NCI-H1694 treated with DMSO at 0.1 percent for 48 hours (cell line): ENCODE results near the gene KHDRBS2.
"Not testable (repeated sequence)": the region's sequence is repeated elsewhere in the genome, so short reads cannot be mapped to it uniquely, and the experiment has no call there.

Source experiments
- DNase-seq: peaks from one replicate; lab custom pipeline; 2025; lab: John Stamatoyannopoulos, UW

Gene KHDRBS2

GRCh38 chr6:61857541-61857940 is 428.5 kb downstream of the KHDRBS2 start:
- no peak for DNase-seq

GRCh38 chr6:61841958-61842357 is 444.1 kb downstream of the KHDRBS2 start:
- DNase-seq = no peak

DNA sequence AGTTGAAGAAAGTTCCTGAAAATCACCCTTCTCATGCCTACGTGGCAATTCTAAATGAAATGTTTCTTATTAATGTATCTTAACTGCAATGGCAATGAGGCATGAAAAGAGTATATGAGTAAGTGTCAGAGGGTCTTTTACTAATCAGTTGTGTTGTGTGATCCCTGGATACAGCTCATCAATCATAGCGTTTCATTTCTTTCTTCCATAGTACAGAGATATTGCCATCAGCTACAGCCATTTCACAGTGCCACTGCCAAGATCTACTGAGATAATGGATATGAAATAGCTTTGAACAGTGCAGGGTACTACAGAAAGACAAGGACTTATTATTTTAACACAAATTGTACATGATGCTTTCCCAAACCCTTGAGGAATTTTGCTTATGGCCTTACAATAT is 450.8 kb downstream of the KHDRBS2 start:
- DNase-seq = no peak

- DNase-seq = no peak
Observed at GRCh38 chr6:61833176-61833755, 452.8 kb downstream of the KHDRBS2 start.

GRCh38 chr6:61817716-61818115 is 468.3 kb downstream of the KHDRBS2 start:
- DNase-seq = no peak

GRCh38 chr6:61810047-61810446 is 476.0 kb downstream of the KHDRBS2 start:
- no peak for DNase-seq

DNA sequence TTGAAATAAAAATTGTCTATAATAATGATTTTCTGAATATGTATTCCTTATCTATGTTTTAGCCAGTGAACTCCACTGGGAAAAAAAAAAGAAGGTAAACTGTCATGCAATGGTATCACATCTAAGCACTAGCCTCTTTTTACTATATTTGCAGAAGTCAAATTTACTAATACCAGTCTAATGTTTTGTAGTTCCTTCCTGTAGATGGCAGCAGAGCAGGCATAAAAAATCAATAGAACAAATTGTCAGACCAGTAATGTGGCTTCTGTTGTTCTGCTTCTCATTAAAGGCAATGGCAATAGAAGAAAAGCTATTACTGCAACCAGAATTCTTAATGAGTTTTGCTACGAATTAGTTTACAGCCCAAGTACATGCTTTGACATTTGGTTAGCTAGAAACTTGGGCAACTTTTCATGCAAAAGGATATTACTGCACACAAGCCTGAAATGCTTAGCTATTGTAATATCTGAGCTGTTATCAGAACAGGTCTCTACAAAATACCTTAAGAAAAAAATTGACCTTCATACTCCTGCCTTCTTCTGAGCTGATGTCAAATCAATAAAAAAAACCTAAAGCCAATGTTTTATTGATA is 476.9 kb downstream of the KHDRBS2 start:
- DNase-seq = peak; percentile 12

DNA sequence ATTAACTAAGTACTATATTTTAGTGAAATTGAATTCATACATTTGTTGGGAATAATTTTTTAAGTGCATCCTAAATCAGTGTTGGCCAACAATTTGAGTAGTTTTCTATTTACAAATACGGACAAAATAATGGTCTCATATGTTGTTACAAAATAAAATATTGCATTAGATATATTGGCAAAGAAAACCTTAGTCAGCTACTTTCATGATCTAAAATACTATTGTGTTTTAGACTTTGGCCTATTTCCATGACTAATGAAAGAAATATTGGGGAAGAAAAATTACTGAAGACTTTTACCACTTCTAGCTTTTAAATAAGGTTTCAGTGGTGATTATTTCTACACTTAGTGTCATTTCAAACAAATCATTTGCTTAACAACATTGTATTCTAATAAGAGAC is 498.0 kb downstream of the KHDRBS2 start:
- DNase-seq = no peak

DNA sequence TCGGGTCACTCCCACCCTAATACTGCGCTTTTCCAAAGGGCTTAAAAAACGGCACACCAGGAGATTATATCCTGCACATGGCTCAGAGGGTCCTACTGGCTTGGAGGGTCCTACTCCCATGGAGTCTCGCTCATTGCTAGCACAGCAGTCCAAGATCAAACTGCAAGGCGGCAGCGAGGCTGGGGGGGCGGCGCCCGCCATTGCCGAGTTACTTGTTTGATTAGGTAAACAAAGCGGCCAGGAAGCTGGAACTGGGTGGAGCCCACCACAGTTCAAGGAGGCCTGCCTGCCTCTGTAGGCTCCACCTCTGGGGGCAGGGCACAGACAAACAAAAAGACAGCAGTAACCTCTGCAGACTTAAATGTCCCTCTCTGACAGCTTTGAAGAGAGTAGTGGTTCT is 516.6 kb downstream of the KHDRBS2 start:
- not testable (repeated sequence) for DNase-seq

DNA sequence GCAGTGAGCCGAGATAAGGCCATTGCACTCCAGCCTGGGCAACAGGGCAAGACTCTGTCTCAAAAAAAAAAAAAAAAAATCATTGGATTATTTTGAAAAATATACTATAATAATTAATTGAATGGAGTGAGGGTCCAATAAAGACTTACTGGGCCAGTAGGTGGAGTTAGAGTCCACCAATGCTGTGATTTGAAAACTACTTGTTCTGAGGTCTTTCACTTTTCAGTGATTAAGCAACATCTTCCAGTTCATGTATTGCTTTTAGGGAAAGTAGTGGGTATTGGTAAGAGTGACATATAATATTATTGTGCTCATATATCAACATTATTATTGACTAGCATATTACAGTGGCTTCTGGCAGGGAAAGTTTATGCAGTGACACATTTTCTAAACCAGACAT is 530.3 kb downstream of the KHDRBS2 start:
- no peak for DNase-seq

DNA sequence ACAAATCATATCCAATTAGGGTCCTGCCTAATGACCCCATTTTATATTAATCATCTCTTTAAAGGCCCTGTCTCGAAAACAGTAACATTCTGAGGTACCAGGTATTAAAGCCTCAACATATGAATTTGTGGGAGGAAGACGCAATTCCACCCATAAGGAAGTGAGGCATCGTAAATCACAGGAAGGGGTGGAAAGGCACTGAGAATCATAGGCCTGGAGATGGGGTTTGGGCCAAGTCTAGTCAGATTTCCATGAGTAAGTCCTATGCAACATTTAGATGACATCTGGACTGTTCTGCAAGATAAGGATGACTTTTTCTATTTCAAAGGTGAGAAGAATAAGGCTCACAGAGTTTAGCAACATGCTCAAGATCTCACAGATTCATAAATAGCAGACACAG is 534.0 kb downstream of the KHDRBS2 start:
- DNase-seq = no peak

DNA sequence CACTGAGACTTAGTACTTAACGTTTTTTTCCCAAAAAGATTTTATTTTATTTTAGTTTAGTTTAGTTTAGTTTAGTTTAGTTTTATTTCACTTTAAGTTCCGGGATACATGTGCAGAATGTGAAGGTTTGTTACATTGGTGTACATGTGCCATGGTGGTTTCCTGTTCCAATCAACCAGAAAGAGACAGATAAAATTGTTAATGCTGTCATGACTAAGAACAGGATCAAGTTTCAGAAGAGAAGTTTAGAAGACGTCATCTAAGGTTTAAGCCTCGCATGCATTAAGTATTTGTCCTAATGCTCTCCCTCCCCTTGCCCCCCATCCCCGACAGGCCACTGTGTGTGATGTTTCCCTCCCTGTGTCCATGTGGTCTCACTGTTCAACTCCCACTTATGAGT is 540.0 kb downstream of the KHDRBS2 start:
- no peak for DNase-seq

GRCh38 chr6:61711849-61712248 is 574.2 kb downstream of the KHDRBS2 start:
- DNase-seq = no peak

- no peak for DNase-seq
Observed at GRCh38 chr6:61688165-61688564, 597.9 kb downstream of the KHDRBS2 start.

DNA sequence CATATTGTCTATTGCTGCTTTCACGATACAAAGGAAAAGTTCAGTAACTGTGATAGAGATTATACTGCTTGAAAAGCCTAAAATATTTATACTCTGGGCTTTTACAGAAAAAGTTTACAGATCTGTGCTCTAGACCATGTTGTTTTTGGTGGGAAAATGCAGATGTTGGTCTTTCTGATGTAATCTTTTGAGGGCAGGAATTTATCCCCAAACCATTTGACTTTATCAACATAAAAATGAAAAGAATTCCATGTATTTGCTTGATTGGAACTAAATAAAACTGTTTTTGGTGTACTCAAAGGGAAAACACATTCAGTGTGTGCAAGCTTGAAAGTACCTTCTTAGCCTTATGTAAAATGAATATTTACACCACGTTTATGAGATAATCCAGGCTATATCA is 603.5 kb downstream of the KHDRBS2 start:
- DNase-seq = no peak

DNA sequence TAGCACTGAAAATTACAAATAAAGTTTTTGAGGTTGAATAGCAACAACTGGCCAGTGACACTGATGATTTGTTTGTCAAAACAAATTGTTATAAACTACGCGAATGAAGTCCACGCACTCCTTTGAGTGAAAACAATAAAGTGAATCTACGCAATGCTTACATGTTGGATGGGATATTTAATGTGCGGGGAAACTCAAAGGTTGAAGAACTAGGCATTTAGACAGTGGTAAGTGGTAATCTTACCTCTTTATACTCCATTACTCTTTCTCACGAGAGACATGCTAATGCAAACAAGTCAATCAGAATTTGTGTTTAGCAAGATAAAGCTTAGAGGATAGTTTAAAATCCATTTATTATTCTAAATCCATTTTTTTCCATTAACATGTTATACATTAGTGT is 606.4 kb downstream of the KHDRBS2 start:
- DNase-seq = no peak

- DNase-seq = no peak
Observed at GRCh38 chr6:61675734-61676133, 610.3 kb downstream of the KHDRBS2 start.

DNA sequence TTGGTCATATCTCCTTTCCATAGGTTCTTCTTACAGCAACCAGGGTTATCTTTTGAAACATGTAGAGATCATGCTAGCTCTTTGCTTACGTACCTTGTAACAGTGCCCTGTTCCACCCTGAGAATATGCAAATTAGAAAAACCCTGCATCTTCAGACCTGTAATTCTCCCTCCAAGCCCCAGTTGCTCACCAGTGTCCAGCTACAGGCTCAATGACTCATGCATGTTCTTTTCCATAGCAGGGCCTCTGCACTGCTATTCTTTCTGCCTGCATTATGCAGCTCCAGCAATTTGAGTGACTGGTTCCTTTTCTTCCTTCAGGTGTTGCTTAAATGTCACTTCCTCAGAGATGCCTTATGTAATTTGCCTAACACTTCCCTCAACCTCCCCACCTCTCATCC is 636.2 kb downstream of the KHDRBS2 start:
- no peak for DNase-seq

GRCh38 chr6:61640463-61640862 is 645.6 kb downstream of the KHDRBS2 start:
- DNase-seq = no peak
